ENCODE data around the gene PKP4. TPM values are rescaled to one million over a fixed set of nuclear protein-coding genes. Genes with fewer than 3 reads are reported as not detected.
A peak's percentile ranks its signal among the peaks of the same experiment; 100 is the strongest.

The PKP4 gene
- total and polyA plus RNA-seq, 9 of the 15 experiments (the other 6 are each of a cell fraction or from before 2014, with no cell fraction given): 24.6 to 99.1 (median 74.0) TPM

DNA sequence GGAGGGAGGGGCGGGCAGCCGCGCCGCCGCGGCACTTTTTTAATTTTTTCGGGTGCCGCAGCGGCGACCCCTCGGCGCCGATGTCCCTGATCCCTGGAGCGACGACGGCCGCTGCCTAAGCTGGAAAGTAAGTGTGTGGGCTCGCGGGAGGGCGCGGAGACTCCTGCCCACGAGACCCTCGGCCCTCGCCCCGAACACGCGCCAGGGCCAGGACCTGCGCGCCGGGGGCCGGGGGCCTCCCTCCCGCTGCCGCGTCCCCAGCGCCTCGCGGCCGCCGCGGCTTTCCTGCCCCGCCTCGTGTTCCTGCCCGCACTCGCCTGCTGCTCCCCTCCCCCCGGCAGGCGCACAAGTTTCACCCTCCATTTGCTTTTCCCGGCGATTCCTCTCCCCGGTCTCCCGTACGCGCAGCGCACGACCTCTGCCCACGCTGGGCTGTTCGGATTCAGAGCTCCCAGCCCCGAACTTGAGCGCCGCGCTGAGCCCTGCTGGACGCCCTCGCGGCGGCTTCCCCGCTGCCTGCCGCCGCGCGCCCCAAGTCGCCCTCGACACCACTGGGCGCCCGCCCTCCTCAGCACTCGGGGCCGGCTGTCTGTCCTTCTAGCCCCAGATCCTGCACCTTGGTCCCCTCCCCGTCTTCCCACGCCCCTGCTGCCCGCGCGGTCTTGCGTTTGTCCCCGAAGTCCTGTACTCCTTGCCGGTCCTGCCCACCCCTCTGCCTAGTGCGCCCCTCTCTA lies 507 bp downstream of the PKP4 start (continued):
- TF ChIP-seq ARID3A (IDR thresholded peaks at IDR 0.05; ENCODE audit: borderline replicate concordance, low read depth, low read length): no peak
- TF ChIP-seq POLR2G (IDR thresholded peaks at IDR 0.05; ENCODE audit: low read depth, low read length): peak; percentile 82
- 0 out of 2 replicates have a peak, but pooled peaks have one; percentile 26 for TF ChIP-seq TOE1 (IDR thresholded peaks at IDR 0.05; ENCODE audit: borderline replicate concordance)
- TF ChIP-seq TOE1 (CRISPR knock-in tag; IDR thresholded peaks at IDR 0.05; ENCODE audit: borderline replicate concordance, low read depth): no peak
- TF ChIP-seq, protein P1, sequence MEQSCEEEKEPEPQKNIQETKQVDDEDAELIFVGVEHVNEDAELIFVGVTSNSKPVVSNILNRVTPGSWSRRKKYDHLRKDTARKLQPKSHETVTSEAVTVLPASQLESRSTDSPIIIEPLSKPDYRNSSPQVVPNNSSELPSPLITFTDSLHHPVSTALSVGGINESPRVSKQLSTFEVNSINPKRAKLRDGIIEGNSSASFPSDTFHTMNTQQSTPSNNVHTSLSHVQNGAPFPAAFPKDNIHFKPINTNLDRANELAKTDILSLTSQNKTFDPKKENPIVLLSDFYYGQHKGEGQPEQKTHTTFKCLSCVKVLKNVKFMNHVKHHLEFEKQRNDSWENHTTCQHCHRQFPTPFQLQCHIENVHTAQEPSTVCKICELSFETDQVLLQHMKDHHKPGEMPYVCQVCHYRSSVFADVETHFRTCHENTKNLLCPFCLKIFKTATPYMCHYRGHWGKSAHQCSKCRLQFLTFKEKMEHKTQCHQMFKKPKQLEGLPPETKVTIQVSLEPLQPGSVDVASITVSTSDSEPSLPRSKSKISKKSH (CRISPR knock-in tag; IDR thresholded peaks at IDR 0.05): no peak
- TF ChIP-seq CBFA2T2 (conservative IDR thresholded peaks at IDR 0.05): no peak
- TF ChIP-seq ZNF184 (CRISPR knock-in tag; IDR thresholded peaks at IDR 0.05): no peak
- TF ChIP-seq ZSCAN29 (IDR thresholded peaks at IDR 0.05): no peak; the same call in 1 of the 2 replicates
- no peak for TF ChIP-seq TARDBP (IDR thresholded peaks at IDR 0.05)
- TF ChIP-seq, protein P2, sequence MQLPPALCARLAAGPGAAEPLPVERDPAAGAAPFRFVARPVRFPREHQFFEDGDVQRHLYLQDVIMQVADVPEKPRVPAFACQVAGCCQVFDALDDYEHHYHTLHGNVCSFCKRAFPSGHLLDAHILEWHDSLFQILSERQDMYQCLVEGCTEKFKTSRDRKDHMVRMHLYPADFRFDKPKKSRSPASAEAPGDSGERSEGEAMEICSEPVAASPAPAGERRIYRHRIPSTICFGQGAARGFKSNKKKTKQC (CRISPR knock-in tag; IDR thresholded peaks at IDR 0.05): no peak; the same call in 1 of the 2 replicates
- TF ChIP-seq ZNF551 (CRISPR knock-in tag; IDR thresholded peaks at IDR 0.05): no peak
- TF ChIP-seq STAT5A (IDR thresholded peaks at IDR 0.05; ENCODE audit: borderline replicate concordance, low read length): no peak
- TF ChIP-seq JUN (IDR thresholded peaks at IDR 0.05; ENCODE audit: borderline replicate concordance, low read depth, low read length): no peak
- TF ChIP-seq JUN (CRISPR knock-in tag; IDR thresholded peaks at IDR 0.05; ENCODE audit: borderline replicate concordance): no peak; the same call in 1 of the 2 replicates
- TF ChIP-seq TFAM (CRISPR knock-in tag; conservative IDR thresholded peaks at IDR 0.05): no peak
- no peak for TF ChIP-seq CBFB (CRISPR knock-in tag; IDR thresholded peaks at IDR 0.05)
- no peak for TF ChIP-seq THRA (IDR thresholded peaks at IDR 0.05)
- no peak for TF ChIP-seq NCOA1 (IDR thresholded peaks at IDR 0.05; ENCODE audit: low read depth)
- TF ChIP-seq, protein P3, sequence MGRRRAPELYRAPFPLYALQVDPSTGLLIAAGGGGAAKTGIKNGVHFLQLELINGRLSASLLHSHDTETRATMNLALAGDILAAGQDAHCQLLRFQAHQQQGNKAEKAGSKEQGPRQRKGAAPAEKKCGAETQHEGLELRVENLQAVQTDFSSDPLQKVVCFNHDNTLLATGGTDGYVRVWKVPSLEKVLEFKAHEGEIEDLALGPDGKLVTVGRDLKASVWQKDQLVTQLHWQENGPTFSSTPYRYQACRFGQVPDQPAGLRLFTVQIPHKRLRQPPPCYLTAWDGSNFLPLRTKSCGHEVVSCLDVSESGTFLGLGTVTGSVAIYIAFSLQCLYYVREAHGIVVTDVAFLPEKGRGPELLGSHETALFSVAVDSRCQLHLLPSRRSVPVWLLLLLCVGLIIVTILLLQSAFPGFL (CRISPR knock-in tag; IDR thresholded peaks at IDR 0.05): no peak
- no peak for TF ChIP-seq HDAC2 (IDR thresholded peaks at IDR 0.05)
- TF ChIP-seq ZNF57 (CRISPR knock-in tag; IDR thresholded peaks at IDR 0.05): no peak
- TF ChIP-seq, protein P4, sequence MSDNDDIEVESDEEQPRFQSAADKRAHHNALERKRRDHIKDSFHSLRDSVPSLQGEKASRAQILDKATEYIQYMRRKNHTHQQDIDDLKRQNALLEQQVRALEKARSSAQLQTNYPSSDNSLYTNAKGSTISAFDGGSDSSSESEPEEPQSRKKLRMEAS (CRISPR knock-in tag; IDR thresholded peaks at IDR 0.05): peak; percentile 66; the same call in 1 of the 2 replicates
